ENCODE measurements around the gene NUDT16L1. TPM values are rescaled to one million over a fixed set of nuclear protein-coding genes. Genes with fewer than 3 reads are reported as not detected.
A peak's percentile ranks its signal among the peaks of the same experiment; 100 is the strongest.

Gene NUDT16L1
- total and polyA plus RNA-seq, 2 of the 13 experiments (the other 11 are each of a cell fraction or from before 2014, with no cell fraction given): 28.0 to 40.5 TPM

GRCh38 chr16:4693956-4694641 lies 737 bp downstream of the NUDT16L1 start (continued):
- TF ChIP-seq ZBTB49 (CRISPR knock-in tag; IDR thresholded peaks at IDR 0.05; ENCODE audit: borderline replicate concordance): no peak
- TF ChIP-seq RFX3 (CRISPR knock-in tag; IDR thresholded peaks at IDR 0.05): no peak
- TF ChIP-seq ZNF687 (CRISPR knock-in tag; IDR thresholded peaks at IDR 0.05): no peak; the same call in 1 of the 2 replicates
- TF ChIP-seq ARID2 (CRISPR knock-in tag; IDR thresholded peaks at IDR 0.05; ENCODE audit: borderline replicate concordance): no peak
- TF ChIP-seq, protein P1, sequence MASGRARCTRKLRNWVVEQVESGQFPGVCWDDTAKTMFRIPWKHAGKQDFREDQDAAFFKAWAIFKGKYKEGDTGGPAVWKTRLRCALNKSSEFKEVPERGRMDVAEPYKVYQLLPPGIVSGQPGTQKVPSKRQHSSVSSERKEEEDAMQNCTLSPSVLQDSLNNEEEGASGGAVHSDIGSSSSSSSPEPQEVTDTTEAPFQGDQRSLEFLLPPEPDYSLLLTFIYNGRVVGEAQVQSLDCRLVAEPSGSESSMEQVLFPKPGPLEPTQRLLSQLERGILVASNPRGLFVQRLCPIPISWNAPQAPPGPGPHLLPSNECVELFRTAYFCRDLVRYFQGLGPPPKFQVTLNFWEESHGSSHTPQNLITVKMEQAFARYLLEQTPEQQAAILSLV (CRISPR knock-in tag; IDR thresholded peaks at IDR 0.05; ENCODE audit: borderline replicate concordance): 0 out of 2 replicates have a peak, but pooled peaks have one; percentile 42
- no peak for TF ChIP-seq ZNF224 (CRISPR knock-in tag; IDR thresholded peaks at IDR 0.05)
- TF ChIP-seq, protein P2, sequence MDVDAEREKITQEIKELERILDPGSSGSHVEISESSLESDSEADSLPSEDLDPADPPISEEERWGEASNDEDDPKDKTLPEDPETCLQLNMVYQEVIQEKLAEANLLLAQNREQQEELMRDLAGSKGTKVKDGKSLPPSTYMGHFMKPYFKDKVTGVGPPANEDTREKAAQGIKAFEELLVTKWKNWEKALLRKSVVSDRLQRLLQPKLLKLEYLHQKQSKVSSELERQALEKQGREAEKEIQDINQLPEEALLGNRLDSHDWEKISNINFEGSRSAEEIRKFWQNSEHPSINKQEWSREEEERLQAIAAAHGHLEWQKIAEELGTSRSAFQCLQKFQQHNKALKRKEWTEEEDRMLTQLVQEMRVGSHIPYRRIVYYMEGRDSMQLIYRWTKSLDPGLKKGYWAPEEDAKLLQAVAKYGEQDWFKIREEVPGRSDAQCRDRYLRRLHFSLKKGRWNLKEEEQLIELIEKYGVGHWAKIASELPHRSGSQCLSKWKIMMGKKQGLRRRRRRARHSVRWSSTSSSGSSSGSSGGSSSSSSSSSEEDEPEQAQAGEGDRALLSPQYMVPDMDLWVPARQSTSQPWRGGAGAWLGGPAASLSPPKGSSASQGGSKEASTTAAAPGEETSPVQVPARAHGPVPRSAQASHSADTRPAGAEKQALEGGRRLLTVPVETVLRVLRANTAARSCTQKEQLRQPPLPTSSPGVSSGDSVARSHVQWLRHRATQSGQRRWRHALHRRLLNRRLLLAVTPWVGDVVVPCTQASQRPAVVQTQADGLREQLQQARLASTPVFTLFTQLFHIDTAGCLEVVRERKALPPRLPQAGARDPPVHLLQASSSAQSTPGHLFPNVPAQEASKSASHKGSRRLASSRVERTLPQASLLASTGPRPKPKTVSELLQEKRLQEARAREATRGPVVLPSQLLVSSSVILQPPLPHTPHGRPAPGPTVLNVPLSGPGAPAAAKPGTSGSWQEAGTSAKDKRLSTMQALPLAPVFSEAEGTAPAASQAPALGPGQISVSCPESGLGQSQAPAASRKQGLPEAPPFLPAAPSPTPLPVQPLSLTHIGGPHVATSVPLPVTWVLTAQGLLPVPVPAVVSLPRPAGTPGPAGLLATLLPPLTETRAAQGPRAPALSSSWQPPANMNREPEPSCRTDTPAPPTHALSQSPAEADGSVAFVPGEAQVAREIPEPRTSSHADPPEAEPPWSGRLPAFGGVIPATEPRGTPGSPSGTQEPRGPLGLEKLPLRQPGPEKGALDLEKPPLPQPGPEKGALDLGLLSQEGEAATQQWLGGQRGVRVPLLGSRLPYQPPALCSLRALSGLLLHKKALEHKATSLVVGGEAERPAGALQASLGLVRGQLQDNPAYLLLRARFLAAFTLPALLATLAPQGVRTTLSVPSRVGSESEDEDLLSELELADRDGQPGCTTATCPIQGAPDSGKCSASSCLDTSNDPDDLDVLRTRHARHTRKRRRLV (CRISPR knock-in tag; IDR thresholded peaks at IDR 0.05): no peak
- TF ChIP-seq ZNF644 (CRISPR knock-in tag; IDR thresholded peaks at IDR 0.05; ENCODE audit: low read depth): no peak
- no peak for TF ChIP-seq ZMYM4 (CRISPR knock-in tag; IDR thresholded peaks at IDR 0.05)
- TF ChIP-seq, protein P3, sequence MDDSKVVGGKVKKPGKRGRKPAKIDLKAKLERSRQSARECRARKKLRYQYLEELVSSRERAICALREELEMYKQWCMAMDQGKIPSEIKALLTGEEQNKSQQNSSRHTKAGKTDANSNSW (CRISPR knock-in tag; IDR thresholded peaks at IDR 0.05; ENCODE audit: borderline replicate concordance): 0 out of 2 replicates have a peak, but pooled peaks have one; percentile 43
- TF ChIP-seq ELF1 (CRISPR knock-in tag; IDR thresholded peaks at IDR 0.05): no peak
- no peak for TF ChIP-seq ZNF441 (CRISPR knock-in tag; IDR thresholded peaks at IDR 0.05; ENCODE audit: borderline replicate concordance)
- TF ChIP-seq ERF (CRISPR knock-in tag; IDR thresholded peaks at IDR 0.05): no peak
- TF ChIP-seq KDM5A (IDR thresholded peaks at IDR 0.05; ENCODE audit: borderline replicate concordance, low read length): peak; percentile 44; the same call in 1 of the 2 replicates
- no peak for TF ChIP-seq ZNF607 (CRISPR knock-in tag; IDR thresholded peaks at IDR 0.05; ENCODE audit: borderline replicate concordance)
- no peak for TF ChIP-seq DR1 (CRISPR knock-in tag; IDR thresholded peaks at IDR 0.05)

Measured in HepG2 (cell line).